Measurements from ENCODE around the gene SLC1A7.

The SLC1A7 gene

GRCh38 chr1:53087332-53088285 is 54.8 kb downstream of the SLC1A7 start:
- DNase-seq (ENCODE audit: low read depth), result no peak
- no peak overlapping the region for H3K4me3 ChIP-seq (ENCODE audit: low read depth, low read length)
- TF ChIP-seq CTCF (conservative IDR thresholded peaks at IDR 0.05; ENCODE audit: low read depth, low read length), result no peak

- no peak for TF ChIP-seq CTCF (conservative IDR thresholded peaks at IDR 0.05; ENCODE audit: low read depth, low read length)
- peak; percentile 46 for DNase-seq (ENCODE audit: low read depth)
- H3K4me3 ChIP-seq (ENCODE audit: low read depth, low read length), result no peak overlapping the region
Observed at GRCh38 chr1:53086491-53087070, 55.9 kb downstream of the SLC1A7 start.

GRCh38 chr1:53085405-53085804 is 57.0 kb downstream of the SLC1A7 start:
- no peak for DNase-seq (ENCODE audit: low read depth)
- TF ChIP-seq CTCF (conservative IDR thresholded peaks at IDR 0.05; ENCODE audit: low read depth, low read length), result no peak

GRCh38 chr1:53084589-53084971 is 57.9 kb downstream of the SLC1A7 start:
- no peak for DNase-seq (ENCODE audit: low read depth)
- no peak overlapping the region for H3K4me3 ChIP-seq (ENCODE audit: low read depth, low read length)
- TF ChIP-seq CTCF (conservative IDR thresholded peaks at IDR 0.05; ENCODE audit: low read depth, low read length), result no peak

More at GRCh38 chr1:53085405-53085804, 57.0 kb downstream of the SLC1A7 start:
- no peak overlapping the region for H3K4me3 ChIP-seq (ENCODE audit: low read depth, low read length)

GRCh38 chr1:53083636-53084588 is 58.5 kb downstream of the SLC1A7 start:
- TF ChIP-seq CTCF (conservative IDR thresholded peaks at IDR 0.05; ENCODE audit: low read depth, low read length), result no peak
- no peak for DNase-seq (ENCODE audit: low read depth)
- H3K4me3 ChIP-seq (ENCODE audit: low read depth, low read length), result no peak overlapping the region

- no peak for TF ChIP-seq CTCF (conservative IDR thresholded peaks at IDR 0.05; ENCODE audit: low read depth, low read length)
- no peak for DNase-seq (ENCODE audit: low read depth)
- no peak overlapping the region for H3K4me3 ChIP-seq (ENCODE audit: low read depth, low read length)
Observed at GRCh38 chr1:53082826-53083455, 59.5 kb downstream of the SLC1A7 start.

All from choroid plexus epithelial cell (primary cell).